B cell (primary cell): ENCODE measurements around the gene ARHGAP30. TPM values are rescaled to one million over a fixed set of nuclear protein-coding genes. Genes with fewer than 3 reads are reported as not detected.

Experiments used
- ATAC-seq: fragments of 200-7000 bp; cut with Tn5 transposase; one replicate; pipeline ENCODE4 v1.10.0; 2021; ENCODE audit warnings: low read depth, mild to moderate bottlenecking, moderate number of reproducible peaks, moderate library complexity
- CTCF ChIA-PET: fragments of 350-600 bp; sonication (Branson Sonifier 250); formaldehyde crosslinking; loops from one replicate; lab custom pipeline; 2021; ENCODE audit warnings: antibody characterized with exemption, inconsistent platforms; lab: Charles Lee
- POLR2A ChIA-PET: fragments of 350-600 bp; sonication (Branson Sonifier 250); formaldehyde crosslinking; loops from one replicate; lab custom pipeline; 2021; ENCODE audit warnings: antibody characterized with exemption; lab: Charles Lee
- DNase-seq: peaks from one replicate; pipeline ENCODE4 v3.0.0; 2013
- H2AFZ ChIP-seq: 2 replicates; pipeline ENCODE4 v1.6.1; 2012; ENCODE audit warnings: mild to moderate bottlenecking, low read depth, low read length; ENCODE audit not compliant: insufficient read depth, poor library complexity, severe bottlenecking
- H3K27ac ChIP-seq, 2 donors: 1 replicate in 1 of 2; 2 replicates in 1 of 2; pipeline ENCODE4 v1.5.1; 2012 to 2013; ENCODE audit warnings: low read length in 2 of 2, mild to moderate bottlenecking in 2 of 2, moderate library complexity in 1 of 2
- H3K27me3 ChIP-seq, 4 experiments: fragments of 200-600 bp in 1 of 4; sonication (generic) in 1 of 4; replicated peaks in 1 of 4; 1 replicate in 2 of 4; 2 replicates in 2 of 4; pipeline versions ENCODE4 v1.6.1 to v1.7.0; 2013 to 2016; ENCODE audit warnings: low read length in 3 of 4, mild to moderate bottlenecking in 2 of 4, mixed read lengths in 1 of 4, moderate library complexity in 1 of 4; ENCODE audit not compliant: insufficient read depth in 4 of 4, control insufficient read depth in 3 of 4; ENCODE audit errors: control extremely low read depth in 1 of 4
- H3K36me3 ChIP-seq, 2 experiments: replicated peaks in 1 of 2; 1 replicate in 1 of 2; 2 replicates in 1 of 2; pipeline versions ENCODE4 v1.6.1 to v1.7.1; 2013; ENCODE audit warnings: low read length in 1 of 2; ENCODE audit not compliant: insufficient read depth in 2 of 2, control insufficient read depth in 1 of 2; ENCODE audit errors: control extremely low read depth in 1 of 2, extremely low read depth in 1 of 2
- H3K4me1 ChIP-seq, 2 donors: fragments of 200-600 bp in 1 of 2; sonication (generic) in 1 of 2; 1 replicate in 1 of 2; 2 replicates in 1 of 2; pipeline versions ENCODE4 v1.5.1 to v1.6.1; 2013 to 2017; ENCODE audit warnings: low read length in 2 of 2; ENCODE audit not compliant: control insufficient read depth in 2 of 2, insufficient read depth in 2 of 2
- H3K4me2 ChIP-seq: replicated peaks from 2 replicates; pipeline ENCODE3; 2012; ENCODE audit warnings: mild to moderate bottlenecking, low read depth, low read length; ENCODE audit not compliant: poor library complexity, severe bottlenecking
- H3K4me3 ChIP-seq, 5 experiments: fragments of 200-600 bp in 1 of 5; sonication (generic) in 1 of 5; 1 replicate in 3 of 5; 2 replicates in 2 of 5; pipeline versions ENCODE4 v1.5.1 to v1.7.0; 2011 to 2016; ENCODE audit warnings: low read length in 4 of 5, mild to moderate bottlenecking in 4 of 5, low read depth in 2 of 5, control low read depth in 1 of 5, moderate library complexity in 1 of 5; ENCODE audit not compliant: insufficient read depth in 1 of 5; ENCODE audit errors: control extremely low read depth in 1 of 5, extremely low read depth in 1 of 5
- H3K79me2 ChIP-seq: fragments of 200-600 bp; sonication (generic); one replicate; pipeline ENCODE4 v1.6.0; 2016; ENCODE audit warnings: low read length; ENCODE audit not compliant: control insufficient read depth, insufficient read depth
- H3K9ac ChIP-seq: fragments of 200-600 bp; sonication (generic); 2 replicates; pipeline ENCODE4 v1.6.1; 2017; ENCODE audit warnings: mild to moderate bottlenecking, low read length, moderate library complexity
- H3K9me3 ChIP-seq, 3 donors: one replicate each; pipeline versions ENCODE4 v1.6.1 to v1.7.1; 2013; ENCODE audit warnings: low read length in 2 of 3; ENCODE audit not compliant: control insufficient read depth in 2 of 3, insufficient read depth in 1 of 3; ENCODE audit errors: control extremely low read depth in 1 of 3
- H4K20me1 ChIP-seq: 2 replicates; pipeline ENCODE4 v1.6.0; 2012; ENCODE audit warnings: mild to moderate bottlenecking, low read length; ENCODE audit not compliant: insufficient read depth, control insufficient read depth, poor library complexity, severe bottlenecking
- H3K27ac Mint-ChIP-seq: one replicate; pipeline ENCODE4 v1.8.0; 2021; ENCODE audit warnings: mixed read lengths
- H3K27me3 Mint-ChIP-seq: one replicate; pipeline ENCODE4 v1.8.0; 2021; ENCODE audit warnings: mixed read lengths
- H3K4me1 Mint-ChIP-seq: one replicate; pipeline ENCODE4 v1.8.0; 2021; ENCODE audit warnings: mixed read lengths
- H3K4me3 Mint-ChIP-seq: one replicate; pipeline ENCODE4 v1.8.0; 2021; ENCODE audit warnings: mixed read lengths
- H3K9me3 Mint-ChIP-seq: one replicate; pipeline ENCODE4 v1.8.0; 2022; ENCODE audit warnings: mixed read lengths; ENCODE audit not compliant: insufficient read depth
- CTCF ChIP-seq: fragments of 200-600 bp; IDR thresholded peaks from one replicate; pipeline ENCODE4 v1.8.0; 2022; ENCODE audit warnings: antibody characterized with exemption, mild to moderate bottlenecking
- EZH2 ChIP-seq: IDR thresholded peaks from 2 replicates; pipeline ENCODE4 v1.6.1; 2012; ENCODE audit warnings: borderline replicate concordance, low read depth, mild to moderate bottlenecking, moderate library complexity, low read length; ENCODE audit not compliant: insufficient read depth, poor library complexity, severe bottlenecking
- WGBS: methylation state at CpG from one replicate; pipeline ENCODE4 v1.1.5; 2013; ENCODE audit warnings: missing lambda C conversion rate; ENCODE audit not compliant: insufficient coverage; 5-methylcytosine and 5-hydroxymethylcytosine counted together
- intact Hi-C: fragments of 100-400 bp; cut with micrococcal nuclease; formaldehyde crosslinking; loops from one replicate; pipeline ENCODE4 v1.10.0; 2022
- polyA plus RNA-seq: library from polyadenylated mRNA; depleted of rRNA; stranded (reverse); fragments of >200 nt; gene quantifications from 2 replicates; pipeline ENCODE4 v1.2.3, GENCODE V29; 2012
- total RNA-seq, 2 donors: library from RNA; stranded (reverse); fragments of 120-200 nt in 1 of 2; gene quantifications; 1 replicate in 1 of 2; 2 replicates in 1 of 2; pipeline versions ENCODE4 v1.2.3 to v1.2.4, GENCODE V29; 2013 to 2022

ARHGAP30 gene
- total and polyA plus RNA-seq, 2 donors (not counting 1 experiment from before 2014, with no cell fraction given), result 122 to 146 TPM

GRCh38 chr1:161073474-161074121, 3.9 kb upstream of the ARHGAP30 start:
- no peaks in the 10 kb centered on the region for H3K9me3 Mint-ChIP-seq
- ATAC-seq, result no peak

More at GRCh38 chr1:161073474-161074121, 3.9 kb upstream of the ARHGAP30 start:
- Mint-ChIP-seq H3K27me3 (no peaks in the 10 kb centered on the region), H3K27ac (no peak overlapping the region), H3K4me1 (peaks cover 22% of the 10 kb centered on the region), H3K4me3 (no peak overlapping the region)
- CTCF ChIA-PET, result interaction anchor here (1.0 to 8.9 kb wide), 3 partner anchors 24 to 76 kb away, joined by 3 to 142 read pairs (median 82); partner anchors contain the start of genes DEDD and KLHDC9
- TF ChIP-seq CTCF (no peak), EZH2 (no peak)
- H3K36me3 ChIP-seq, result no peaks in the 10 kb centered on the region
- H2AFZ ChIP-seq, result no peak overlapping the region
- H3K4me1 ChIP-seq, result peaks cover 8 to 22% of the 10 kb centered on the region in 2 donors
- peaks cover 36% of the 10 kb centered on the region for H3K79me2 ChIP-seq
- no peak for DNase-seq
- H3K27me3 ChIP-seq, result no peaks in the 10 kb centered on the region
- POLR2A ChIA-PET, result no interaction called here
- WGBS, result 98% methylated on average over 6 of the region's 7 CpGs
- H3K4me3 ChIP-seq, result no peak overlapping the region
- no peak overlapping the region for H3K27ac ChIP-seq
- no peak overlapping the region for H3K9ac ChIP-seq
- no peak overlapping the region for H3K4me2 ChIP-seq
- intact Hi-C loops, result no loop called here
- no peaks in the 10 kb centered on the region for H3K9me3 ChIP-seq
- H4K20me1 ChIP-seq, result no peaks in the 10 kb centered on the region
